GM12872 (cell line): ENCODE measurements around the gene LY6G6D.

Source experiments
- TF ChIP-seq, protein P1 (sequence below): IDR thresholded peaks from 3 replicates; pipeline ENCODE4 v1.5.1; 2011; ENCODE audit warnings: low read depth, mild to moderate bottlenecking, low read length, moderate library complexity; ENCODE audit not compliant: insufficient read depth

LY6G6D gene

DNA sequence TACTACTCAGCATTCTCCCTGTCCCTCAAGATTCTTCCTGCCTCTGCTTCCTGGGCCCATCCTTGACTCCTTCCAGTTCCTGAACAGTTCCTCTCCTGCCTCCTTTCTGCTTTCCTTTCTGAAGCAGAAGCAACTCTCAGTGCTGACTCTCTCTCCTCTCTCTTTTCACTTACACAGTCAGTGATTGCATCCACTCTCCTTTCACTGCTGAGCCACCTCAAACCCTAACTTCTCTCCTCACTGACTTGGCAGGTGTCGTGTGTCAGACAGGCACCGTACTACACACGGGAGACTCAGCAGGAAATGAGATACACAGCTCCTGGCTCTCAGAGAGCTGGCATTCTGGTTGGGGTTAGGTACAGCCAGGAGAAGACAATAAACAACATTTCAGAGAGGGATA, 17.6 kb upstream of the LY6G6D start:
- TF ChIP-seq, protein P1, sequence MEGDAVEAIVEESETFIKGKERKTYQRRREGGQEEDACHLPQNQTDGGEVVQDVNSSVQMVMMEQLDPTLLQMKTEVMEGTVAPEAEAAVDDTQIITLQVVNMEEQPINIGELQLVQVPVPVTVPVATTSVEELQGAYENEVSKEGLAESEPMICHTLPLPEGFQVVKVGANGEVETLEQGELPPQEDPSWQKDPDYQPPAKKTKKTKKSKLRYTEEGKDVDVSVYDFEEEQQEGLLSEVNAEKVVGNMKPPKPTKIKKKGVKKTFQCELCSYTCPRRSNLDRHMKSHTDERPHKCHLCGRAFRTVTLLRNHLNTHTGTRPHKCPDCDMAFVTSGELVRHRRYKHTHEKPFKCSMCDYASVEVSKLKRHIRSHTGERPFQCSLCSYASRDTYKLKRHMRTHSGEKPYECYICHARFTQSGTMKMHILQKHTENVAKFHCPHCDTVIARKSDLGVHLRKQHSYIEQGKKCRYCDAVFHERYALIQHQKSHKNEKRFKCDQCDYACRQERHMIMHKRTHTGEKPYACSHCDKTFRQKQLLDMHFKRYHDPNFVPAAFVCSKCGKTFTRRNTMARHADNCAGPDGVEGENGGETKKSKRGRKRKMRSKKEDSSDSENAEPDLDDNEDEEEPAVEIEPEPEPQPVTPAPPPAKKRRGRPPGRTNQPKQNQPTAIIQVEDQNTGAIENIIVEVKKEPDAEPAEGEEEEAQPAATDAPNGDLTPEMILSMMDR: no peak

DNA sequence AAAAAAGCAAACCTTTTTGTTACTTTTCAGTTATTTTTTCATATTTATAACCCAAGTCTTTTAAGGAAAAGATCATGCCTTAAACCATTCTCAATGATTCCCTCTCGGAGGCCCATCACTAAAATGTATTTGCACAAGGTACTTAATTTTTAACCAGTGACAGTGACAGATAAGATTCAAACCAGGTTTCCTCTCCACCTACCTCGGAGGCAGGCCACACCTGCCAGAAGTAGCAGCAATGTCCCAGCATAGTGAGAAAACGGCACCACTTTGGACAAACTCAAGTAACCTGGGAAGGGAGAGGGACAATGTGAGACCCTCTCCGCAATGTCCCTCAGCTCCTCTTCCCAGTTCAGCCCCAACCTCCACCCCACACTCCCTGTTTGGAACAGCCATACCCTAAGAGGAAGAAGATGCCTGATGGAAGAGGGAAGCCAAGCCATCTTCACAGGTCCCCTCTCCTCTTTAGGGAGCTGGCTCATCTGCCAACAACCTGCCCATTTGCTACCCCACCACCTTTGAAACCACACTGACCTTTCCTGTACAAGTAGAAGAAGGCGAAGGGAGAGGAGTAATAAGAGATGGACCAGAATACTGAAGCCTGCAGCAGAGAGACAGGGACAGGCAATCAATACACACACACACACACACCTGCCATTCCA, 14.3 kb upstream of the LY6G6D start:
- TF ChIP-seq, protein P1: no peak

DNA sequence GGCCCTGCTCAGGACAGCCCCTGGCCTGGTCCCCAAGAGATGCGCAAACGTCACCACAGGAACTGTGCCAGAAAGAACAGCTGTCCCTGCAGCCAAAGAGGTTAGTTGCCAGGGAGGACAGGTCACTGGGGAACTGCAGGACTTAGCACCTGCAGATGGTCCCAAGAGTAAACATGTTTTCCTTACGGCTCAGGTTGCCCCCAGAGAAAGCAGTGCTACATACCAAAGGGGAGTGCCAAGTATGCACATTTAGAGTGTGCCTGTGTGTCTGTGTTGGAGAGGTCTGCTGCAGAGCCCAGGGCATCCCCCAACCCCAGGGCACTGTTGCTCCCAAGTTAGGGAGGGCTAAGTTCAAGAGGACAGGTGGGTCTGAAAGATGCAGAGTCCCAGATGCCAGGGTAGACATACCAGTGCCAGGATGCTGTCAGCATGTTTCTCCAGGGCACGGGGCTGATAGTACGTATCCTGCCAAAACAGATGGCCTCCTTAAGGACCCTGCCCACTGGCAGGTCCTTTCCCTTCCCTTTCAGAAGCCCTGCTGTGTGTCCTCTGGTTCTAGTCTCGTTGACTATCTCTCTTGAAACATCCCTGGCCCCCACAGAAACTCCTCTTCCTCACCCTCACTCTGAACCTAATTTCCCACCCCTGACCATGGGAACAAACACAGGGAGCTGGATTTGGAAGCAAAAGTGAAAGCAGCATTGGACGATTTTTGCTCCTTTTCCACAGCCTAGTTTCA, 13.3 kb upstream of the LY6G6D start:
- TF ChIP-seq, protein P1: no peak

DNA sequence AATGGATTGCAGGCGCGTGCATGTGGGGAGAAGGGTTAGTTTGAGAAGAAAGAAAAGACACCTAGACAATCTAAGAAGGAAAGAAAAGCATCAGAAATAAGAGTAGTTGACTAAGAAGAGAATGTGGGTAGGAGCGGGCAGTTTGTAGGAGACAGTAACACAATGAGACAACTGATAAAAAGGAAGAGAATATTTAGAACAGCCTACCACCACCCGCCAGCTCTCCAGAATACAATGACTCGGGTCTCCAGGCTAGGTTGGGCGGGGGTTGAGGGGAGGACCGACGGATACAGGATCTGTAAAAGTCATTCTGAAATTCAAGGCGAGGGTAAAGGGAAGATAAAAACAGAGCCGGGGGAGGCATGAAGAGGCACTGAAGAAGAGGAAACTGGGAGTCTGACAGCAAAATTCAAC, 12.7 kb upstream of the LY6G6D start:
- TF ChIP-seq, protein P1: no peak

DNA sequence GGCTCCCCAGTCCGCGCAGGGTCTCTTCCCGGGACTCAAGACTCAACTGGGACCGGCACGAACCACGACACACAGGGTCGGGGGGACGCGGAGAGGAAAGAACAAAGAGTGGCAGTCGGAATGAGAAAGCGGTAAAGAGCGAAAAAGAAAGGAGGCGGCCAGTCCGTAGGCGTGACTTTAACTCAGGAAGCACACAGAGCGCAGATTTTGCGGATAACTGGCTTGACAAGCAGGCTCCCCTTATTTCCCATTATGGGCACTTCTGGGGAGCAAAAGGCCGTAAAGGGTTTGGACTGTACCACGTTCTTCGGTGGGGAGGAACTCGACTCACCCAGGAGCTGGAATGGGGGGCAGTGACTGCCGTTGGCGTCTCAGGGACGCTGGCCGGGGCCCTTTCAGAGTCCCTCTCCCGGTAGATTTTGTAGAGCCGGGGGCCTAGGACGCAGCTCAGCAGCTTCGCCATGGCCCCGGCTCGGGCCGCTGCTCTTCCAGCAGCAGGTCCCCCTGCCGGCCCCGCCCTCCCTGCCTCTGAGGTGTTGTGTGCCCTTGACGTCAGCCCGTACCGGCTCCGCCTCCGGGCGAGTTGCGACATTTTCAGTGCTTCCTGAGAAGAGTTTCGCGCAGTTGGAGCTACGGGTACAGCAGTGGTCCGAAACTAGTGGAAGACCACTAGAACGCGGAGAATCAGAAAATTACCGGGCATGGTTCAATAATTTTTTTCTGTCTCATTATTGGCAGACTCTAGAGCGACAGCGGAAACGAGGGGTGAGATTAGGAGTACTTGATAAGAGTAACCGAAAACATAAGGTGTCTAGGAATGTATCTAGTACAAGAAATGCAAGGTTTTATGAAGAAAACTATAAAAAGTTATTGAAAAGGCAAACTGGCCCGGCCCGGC, 12.1 kb upstream of the LY6G6D start, which contains the start of gene ABHD16A:
Gene ABHD16A (minus strand): TSS at position 506 of the 898 bp plus-strand sequence. CDS start 43 bp downstream, at position 463.
- TF ChIP-seq, protein P1: no peak

DNA sequence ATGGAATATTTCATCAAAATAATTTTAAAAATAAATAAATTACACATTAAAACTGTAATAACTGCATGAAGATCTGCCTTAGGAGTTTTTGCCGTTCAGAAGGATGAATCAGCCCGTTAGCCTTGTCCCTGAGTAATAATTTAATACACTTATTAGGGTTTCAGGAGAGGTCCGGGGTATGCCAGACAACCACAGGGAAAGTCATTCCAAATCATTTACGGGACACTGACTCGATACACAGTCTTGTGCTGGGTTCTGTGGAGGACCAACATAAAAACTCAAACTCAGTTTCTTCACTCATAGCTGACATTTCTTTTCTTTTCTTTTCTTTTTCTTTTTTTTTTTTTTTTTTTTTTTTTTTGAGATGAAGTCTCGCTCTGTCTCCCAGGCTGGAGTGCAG, 9.2 kb upstream of the LY6G6D start:
- TF ChIP-seq, protein P1: no peak

DNA sequence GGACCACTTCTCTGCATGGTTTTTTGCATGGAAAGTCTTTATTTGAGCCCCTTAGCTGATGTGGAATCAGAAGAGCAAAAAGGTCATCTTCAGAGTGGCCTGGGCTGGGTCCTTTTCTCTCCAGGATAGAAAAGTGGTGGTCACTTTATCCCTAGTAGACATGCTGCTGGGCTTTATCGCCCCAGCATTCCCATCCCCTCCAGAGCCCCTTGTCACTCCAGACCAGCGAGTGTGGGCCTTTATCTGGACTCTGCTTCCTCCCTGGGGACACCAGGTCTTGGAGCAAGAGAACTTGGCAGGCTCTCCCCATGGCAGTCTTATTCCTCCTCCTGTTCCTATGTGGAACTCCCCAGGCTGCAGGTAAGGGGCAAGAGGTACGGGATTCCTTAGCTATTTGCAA, 8.5 kb upstream of the LY6G6D start, which contains the start of gene LY6G6F:
Gene LY6G6F (plus strand): TSS at position 268 of the 400 bp plus-strand sequence. CDS start 41 bp downstream, at position 309.
- TF ChIP-seq, protein P1: no peak
